Measurements from ENCODE around the gene MOV10L1.

The MOV10L1 gene

DNA sequence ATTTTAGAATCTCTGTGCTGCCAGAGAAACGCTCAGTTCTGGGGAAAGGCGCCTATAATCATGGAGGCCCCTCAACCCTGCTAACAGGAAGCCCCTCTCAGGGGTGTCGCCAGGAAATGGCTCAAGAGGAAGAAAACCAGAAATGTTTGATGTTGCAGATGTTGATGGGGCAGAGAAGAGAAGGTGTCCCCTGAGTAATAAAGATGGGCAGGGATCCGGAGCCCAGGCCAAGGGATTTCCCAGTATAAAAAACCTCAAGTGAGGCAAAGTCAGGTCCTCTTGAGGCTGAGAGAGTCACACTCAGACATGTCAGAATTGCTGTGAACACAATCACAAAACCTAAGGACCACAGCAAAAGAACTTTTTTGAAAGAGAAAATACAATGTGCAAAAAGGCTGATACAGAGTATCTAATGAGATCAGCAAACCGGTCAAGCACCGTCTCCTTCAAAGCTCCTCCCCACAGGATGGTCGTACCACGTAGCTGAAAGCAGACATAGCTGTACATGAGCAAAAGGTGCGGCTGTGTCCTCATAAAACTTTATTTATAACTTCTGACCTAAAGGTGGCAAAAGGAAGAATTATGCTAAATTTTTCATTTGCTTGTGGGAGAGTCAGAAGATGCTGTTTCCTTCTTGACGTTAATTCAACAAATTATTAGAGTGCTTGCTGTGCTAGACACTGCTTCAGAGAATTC lies 12.2 kb downstream of the MOV10L1 start:
- DNase-seq (ENCODE audit: low read depth in 1 of 2, low spot score in 1 of 2), result no peak

DNA sequence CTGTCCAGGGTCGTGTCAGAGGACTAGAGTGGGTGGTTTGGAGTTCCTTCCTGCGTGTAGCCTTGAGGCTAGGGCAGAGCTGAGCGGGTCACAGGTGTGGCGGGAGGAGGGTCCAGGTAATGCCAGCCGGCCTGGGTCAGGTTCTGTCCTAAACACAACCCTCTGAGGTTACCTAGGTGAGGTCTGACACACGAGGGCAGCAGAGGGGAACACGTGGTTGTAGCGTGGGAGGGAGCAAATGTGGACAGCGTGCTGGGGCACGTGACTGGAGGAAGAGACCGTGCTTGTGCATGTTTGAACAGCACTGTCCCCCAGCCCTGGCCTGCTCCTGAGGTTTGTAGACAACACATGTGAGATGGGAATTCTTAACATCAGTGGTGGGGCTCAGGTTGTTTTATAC lies 13.1 kb downstream of the MOV10L1 start:
- DNase-seq (ENCODE audit: low read depth in 1 of 2, low spot score in 1 of 2), result no peak

DNA sequence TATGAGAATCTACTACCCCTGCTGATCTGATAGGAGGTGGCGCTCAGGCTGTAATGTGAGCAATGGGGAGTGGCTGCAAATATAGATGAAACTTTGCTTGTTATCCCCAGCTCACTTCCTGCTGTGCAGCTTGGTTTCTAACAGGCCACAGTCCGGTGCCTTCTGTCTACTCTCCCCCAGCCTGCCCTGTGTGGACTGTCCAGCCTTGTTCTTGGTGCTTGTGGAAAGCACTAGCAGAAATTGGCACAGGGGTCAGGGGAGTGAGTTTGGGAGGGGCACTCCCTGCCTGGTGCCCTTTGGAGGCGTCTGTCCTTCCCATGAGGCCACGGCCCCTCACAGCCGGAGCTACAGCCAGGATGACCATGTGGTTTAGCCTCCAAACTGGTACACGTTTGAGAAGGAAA lies 14.3 kb downstream of the MOV10L1 start:
- no peak for DNase-seq (ENCODE audit: low read depth in 1 of 2, low spot score in 1 of 2)

DNA sequence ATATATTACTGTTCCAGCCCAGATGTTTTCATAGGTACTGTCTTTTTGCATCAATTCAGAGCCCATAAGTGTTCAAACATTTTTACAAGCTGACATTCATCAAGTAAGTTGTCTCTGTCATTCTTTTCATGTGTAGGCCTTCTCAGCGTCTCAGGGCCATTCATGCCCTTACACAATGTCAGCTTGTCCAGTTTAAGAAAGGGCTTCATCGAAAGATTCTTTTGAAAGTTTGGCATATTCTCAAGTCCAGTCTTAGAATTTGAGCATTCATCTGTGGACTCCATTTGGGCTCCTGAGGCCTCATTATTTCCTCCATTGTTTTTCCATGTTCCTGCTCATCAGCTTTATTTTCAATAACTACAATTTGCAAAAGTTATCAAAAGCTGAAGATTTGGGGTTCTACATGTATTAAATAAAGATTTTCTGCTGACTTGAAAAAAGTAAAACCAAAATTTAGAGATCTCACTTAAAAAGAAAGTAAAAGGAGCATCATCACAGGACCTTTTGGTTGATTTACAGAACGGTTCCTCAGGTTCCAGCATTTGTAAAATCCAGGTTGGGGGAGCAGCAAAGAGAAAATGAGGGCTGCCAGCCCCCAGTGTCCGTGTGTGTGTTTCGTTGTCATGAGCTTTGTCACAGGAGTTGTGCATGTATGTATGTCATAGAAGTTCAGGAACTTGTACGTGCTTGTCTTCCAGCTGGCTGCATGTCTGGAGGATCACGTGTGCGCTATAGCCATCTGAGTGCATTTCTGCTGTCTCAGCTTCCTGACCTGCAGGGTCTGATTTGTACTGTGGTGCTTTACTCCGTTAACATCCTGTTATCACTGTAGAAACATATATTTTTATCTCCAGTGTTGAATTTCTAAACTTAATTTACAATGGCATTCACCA lies 15.6 kb downstream of the MOV10L1 start:
- no peak for DNase-seq (ENCODE audit: low read depth in 1 of 2, low spot score in 1 of 2)

DNA sequence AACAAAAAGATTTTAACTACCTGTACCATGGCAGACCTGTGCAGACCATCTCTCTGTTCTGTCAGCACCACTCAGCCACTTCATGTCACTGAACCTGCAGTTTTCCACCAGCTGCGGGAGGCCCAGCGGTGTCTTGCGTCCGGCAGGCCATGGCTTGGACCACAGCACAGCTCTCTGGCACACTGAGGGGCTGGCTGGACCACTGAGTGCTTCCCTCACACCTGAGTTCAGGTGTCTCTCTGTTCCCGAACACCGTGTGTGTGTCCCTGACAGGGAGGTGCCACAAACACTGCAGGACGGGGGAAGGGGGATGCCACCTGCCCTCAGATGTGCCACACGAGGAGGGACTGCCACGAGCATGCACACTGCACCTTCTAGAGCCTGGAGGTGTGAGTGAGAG lies 17.7 kb downstream of the MOV10L1 start:
- DNase-seq (ENCODE audit: low read depth in 1 of 2, low spot score in 1 of 2), result no peak

DNA sequence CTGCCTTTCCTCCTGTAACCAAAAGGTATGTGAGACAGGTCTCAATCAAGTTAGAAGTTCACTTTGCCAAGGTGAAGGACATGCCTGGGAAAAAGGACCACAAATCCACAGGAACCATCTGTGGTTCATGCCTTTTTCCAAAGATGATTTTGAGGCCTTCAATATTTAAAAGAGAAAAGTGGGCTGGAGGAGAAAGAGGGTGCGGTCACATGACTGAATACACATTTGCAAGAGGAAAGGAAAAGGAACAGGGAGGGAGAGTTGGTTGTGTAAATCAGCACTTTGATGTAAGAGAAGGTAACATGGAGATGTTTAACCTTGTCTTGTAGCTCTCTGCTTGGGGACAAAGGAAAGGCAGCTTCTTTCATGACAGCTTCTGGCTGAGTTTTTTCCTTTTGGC lies 21.2 kb downstream of the MOV10L1 start:
- no peak for DNase-seq (ENCODE audit: low read depth in 1 of 2, low spot score in 1 of 2)

DNA sequence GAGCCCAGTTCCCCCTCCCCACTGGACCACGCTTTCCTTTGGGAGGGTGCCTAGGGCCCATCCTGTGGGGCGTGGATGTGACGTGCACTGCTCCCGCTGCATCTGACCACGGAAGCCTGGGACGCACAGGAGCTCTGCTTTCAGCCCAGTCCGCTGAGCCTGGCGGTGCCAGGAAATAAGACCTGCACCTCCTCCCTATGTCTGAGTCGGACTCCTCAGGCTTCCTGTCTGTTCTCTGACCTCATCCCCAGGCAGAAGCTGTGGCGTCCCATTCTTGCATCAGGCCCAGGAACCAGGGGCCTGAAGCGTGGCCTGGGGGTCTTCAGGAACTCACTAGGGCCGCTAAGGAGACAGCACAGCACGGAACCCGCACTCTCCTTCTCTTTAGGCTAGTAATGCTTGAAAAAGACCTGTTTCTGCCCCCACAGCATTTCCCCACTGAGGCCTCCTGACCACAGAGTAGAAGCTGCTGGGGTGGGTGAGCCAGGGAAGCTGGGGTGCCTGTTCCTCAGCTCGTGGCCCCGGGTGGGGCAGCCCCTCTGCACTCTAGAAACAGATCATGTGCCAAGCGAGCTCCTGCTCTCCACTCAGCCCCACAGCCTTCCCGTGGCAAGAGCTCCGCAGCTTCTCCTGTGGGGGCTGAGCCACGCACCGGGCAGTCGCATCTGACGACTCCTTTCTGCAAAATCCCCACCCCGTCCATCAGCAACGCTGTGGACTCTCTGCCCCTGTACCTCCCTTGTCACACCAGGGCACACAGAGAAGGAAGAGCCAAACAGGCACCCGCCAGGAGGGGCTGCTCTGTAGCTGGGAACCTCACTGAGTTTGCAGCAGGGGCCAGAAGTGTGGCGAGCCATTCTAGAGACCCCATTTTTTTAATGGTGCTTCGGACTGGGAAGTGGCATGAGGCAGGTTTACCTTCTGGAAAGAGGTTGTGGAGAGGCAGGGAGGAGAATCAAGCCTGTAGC lies 22.6 kb downstream of the MOV10L1 start:
- no peak for DNase-seq (ENCODE audit: low read depth in 1 of 2, low spot score in 1 of 2)

DNA sequence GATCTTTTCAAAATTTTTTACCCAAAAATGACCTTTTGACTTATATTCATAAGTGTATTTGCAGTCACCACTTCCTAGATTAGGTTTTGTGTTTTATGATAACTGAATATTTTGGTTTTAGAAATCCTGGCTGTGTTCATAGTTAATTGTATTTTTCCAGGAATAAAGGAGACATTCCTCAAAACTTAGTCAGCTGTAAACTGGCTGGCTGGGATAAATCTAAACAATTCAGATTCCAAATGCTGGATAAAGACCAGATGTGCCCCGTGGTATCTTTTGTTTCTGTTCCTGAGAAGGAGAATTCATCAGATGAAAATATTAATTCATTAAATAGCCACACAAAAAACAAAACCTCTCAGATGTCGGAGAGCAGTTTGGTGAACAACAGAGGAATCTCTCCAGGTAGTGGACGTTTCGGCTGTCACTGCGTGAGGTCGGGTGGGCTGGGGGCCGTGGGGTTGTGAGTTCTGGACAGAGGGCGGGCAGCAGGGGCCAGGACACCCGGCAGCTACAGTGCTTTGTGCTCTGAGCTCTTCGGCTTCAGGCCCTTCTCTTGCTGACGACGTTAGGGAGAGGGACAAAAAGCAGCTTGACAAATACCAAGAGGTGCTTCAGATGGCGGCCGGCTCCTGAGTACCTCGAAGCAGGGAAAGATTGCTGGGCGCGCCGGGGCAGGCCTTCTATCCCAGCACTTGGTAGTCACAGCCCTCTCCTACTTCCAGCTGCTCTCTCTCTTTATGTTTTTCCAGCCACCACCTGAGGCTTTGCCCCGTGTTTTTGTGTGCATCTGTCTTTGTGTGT lies 24.6 kb downstream of the MOV10L1 start:
- no peak for DNase-seq (ENCODE audit: low read depth in 1 of 2, low spot score in 1 of 2)

DNA sequence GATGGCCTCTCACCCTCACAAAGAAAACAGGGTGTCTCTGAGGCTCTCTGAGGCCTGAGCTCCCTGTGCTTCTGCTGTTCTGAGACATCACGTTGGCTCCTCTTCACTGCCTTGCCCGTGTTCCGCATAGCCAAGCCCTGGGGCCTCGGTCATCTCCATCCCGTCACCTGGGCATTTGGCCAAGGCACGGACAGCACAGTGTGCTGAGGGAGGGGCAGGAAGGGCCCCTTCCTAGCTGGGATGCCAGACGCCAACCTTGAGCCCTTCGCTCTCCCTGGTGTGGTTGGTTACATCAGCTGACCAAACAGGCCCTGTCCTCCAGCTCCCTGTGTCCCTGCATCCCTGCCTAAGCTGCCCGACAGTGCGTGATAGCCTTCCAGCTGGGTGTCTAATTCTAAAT lies 25.9 kb downstream of the MOV10L1 start:
- DNase-seq (ENCODE audit: low read depth in 1 of 2, low spot score in 1 of 2), result no peak

DNA sequence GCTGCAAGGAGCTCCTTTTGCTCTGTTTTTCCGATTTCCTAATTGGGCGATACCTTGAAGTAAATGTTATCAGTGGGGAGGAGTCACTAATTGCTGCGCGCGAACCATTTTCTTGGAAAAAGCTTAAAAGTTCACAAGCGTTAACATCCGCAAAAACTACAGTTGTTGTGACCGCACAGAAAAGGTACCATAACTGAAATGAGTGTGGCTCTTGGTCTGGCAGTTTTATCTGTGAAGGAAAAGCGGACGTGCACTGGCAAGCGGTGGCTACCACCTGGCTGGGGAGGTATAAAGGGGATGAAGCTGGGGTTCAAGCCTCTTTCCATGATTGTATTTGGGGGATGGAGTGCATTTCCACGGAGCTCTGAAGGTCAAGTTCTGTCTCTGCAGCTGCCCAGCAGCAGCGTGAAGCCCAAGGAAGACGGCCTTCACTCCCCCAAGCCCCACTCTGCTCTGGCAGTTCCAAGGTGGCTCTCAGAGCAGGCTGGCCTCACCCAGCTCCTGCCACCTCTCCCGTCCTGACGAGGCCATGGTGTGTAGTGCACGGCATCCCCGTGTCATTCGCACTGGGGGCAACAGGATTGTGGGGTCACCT lies 27.5 kb downstream of the MOV10L1 start:
- no peak for DNase-seq (ENCODE audit: low read depth in 1 of 2, low spot score in 1 of 2)

DNA sequence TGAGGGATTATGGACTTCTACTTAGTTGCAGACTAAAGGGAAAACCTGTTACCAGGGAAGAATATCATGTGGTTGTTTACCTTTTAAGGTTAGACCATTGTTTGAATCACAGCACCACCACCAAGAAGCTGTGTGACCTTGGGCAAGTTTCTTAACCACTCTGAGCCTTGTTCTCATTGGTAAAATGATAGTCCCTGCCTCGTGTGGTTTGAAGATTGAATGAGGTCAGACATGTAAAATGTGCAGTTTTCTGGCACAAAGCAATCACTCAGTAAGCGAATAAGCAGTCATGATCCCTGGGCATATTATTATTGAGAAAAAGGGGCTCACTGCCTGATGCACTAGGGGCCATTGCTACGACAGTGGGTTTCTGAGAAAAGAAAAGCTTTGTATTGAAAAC lies 28.3 kb downstream of the MOV10L1 start:
- DNase-seq (ENCODE audit: low read depth in 1 of 2, low spot score in 1 of 2), result no peak

DNA sequence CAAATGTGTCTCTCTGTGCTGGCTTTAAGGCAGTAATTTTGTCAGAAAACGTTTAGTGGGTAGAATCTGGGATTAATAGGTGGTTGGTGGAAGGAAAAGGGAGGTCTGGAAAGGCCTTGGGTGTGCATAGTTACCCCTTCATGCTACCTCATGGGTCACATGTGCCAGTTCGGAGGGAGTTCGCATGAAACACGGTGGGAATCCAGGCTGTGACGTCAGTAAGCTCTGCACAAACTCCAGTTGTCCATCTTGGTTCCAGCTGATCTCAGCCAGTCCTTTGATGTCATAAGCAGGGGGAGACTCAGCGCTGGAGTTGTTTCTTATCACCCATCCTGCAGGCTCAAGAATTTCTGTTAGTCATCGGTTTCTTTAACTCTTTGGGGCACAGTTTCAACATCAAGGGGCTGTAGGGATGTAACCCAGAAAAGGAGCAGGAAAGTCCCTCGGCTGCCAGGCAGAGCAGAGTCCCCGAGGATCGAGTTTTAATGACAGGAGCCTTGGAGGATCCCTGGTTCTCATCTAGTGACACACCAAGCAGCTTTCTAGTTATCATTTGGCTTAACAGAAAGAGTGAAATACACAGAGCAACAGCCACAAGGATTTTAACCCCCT lies 28.9 kb downstream of the MOV10L1 start:
- DNase-seq (ENCODE audit: low read depth in 1 of 2, low spot score in 1 of 2), result no peak

DNA sequence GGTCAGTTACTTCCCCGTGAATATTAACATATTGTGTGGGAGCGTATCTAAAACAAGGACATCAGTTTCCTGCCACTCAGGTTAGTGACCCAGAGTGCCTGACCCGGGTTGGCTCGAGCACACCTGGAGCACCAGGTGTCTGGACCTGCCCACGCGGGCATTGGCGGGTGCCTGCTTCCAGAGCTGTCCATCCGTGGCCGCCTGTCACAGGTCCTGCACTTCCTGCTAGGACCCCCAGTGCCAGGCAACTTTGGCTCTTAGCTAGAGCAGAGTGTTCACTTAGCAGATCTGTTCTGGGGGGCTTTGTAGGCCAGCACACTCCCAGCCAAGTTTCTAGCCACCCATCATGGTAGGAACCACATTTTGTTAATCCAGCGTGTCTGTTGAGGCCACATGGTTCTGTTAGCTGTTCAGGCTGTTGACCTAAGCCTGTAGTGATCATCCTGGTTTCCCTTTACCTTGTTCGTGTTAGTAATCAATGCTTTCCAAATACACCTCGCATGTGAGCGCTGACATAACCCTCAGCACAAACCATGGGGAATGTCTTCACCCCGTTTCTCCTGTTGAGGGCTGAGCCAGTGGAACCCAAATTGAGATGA lies 29.5 kb downstream of the MOV10L1 start:
- no peak for DNase-seq (ENCODE audit: low read depth in 1 of 2, low spot score in 1 of 2)

DNA sequence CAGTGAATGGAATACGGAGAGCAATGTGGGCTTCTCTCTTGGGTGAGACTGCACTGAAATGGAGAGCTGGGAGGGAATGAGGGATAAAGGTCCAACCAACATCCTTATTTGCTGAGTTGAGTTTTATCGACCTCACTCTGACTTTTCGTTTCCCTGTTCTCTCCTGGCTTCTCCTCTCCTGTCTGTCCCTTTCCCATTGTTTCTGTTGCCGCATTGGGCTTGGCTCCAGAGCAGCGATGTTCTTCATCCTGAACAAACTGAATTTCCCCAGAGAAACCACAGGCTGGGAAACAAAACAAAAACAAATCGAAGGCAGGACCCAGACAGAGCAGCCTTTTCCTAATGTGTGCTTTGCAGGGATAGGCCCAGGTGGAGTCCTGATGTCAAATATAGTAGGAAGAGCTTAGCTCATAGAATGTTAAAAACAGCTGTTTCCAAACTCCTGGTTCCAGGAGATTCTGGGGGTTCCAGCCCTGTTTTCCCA lies 30.0 kb downstream of the MOV10L1 start:
- DNase-seq (ENCODE audit: low read depth in 1 of 2, low spot score in 1 of 2), result no peak

DNA sequence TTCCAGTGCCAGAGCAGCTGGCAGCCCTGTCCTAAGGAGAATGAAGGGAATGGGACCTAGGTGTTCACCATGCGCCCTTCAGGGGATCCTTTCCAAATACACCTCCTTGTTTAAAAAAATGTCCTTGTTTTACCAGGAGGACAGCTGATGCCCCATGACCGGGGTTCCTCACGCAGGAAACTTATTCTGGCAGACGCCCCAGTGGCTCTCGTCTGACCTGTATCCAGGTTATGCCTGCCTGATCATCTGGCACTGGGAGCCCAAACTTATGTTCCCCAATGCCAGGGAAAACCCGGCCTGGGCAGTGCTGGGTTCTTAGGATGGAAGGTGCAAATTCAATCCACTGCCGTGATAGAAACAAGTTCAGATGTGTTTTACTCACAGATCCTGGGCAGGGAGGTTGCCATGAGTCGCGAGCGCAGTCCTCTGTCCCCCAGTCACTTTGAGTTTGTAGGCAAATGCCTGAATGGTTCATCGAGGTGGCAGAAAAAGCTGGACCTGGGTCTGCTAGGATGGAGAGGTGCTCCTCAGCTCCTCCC lies 31.5 kb downstream of the MOV10L1 start:
- no peak for DNase-seq (ENCODE audit: low read depth in 1 of 2, low spot score in 1 of 2)

DNA sequence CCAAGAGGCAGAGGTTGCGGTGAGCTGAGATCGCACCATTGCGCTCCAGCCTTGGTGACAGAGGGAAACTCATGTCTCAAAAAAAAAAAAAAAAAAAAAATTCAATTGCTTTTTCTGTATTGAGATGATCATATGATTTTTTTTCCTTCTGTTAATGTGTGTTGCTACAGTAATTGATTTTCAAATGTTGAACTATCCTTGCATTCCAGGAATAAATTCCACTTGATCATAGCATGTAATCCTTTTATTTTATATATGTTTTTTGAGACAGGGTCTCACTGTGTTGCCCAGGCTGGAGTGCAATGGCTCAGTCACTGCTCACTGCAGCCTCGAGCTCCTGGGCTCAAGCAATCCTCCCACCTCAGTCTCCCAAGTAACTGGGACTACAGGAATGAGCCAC lies 33.3 kb downstream of the MOV10L1 start:
- DNase-seq (ENCODE audit: low read depth in 1 of 2, low spot score in 1 of 2), result no peak

DNA sequence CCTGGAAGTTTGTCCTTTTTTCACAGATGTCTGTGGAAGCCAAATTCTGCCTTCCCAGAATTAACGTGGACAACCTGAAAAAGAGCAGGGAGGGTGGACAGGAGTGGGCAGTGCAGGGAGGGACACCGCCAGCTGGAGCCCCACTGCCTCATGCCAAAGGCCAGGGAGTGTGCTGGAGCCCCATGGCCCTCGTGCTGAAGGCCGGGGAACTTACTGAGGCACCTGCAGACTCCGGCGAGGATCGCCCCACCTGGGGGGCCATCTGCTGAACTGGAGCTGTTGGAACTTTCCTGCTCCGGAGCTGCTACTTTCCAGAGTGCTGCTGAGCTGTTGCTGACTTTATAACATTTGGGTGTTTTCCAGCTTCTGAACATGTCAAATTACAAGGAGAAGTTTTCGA lies 35.2 kb downstream of the MOV10L1 start:
- no peak for DNase-seq (ENCODE audit: low read depth in 1 of 2, low spot score in 1 of 2)

DNA sequence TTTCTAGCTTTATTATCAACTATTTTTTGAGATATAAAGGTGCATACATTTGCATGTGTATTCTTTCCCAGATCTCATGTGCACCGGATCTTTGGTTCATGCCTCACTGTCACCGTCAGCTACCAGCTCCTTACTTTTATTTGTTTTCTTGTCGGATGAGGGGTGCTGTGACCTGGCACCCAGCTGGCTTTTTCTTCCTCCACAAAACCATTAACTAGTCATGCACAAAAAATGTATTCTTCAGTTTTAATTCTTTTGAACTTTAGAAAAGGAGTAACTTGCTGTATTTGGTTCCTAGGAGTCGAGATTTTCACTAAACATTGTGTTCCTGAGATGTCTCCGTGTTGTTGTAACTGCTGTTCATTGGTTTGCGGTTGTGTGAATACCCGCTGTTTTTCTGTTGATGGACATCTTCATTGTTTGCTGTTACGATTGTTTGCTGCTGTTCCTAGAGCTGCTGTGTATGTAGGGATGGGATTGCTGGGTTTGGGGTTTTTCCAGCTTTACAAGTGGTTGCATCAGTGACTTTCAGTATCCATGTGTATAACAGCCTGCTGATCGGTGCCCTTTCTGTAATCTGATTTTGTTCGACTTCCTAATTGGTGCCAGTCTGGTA lies 39.4 kb downstream of the MOV10L1 start:
- no peak for DNase-seq (ENCODE audit: low read depth in 1 of 2, low spot score in 1 of 2)

DNA sequence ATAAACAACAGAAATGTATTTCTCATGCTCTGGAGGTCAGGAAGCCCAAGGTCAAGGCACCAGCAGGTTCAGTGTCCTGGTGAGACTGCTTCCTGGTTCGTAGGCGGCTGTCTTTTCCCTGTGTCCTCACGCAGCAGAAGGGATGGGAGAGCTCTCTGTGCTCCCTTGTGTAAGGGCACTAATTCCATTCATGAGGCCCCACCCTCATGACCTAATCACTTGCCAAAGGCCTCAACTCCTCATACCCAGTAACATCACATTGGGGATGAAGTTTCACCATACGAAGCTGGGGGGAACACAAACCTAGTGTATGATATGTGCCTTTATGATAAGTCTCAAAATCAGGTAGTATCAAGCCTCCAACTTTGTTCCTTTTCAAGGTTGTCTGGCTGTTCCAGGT lies 42.1 kb downstream of the MOV10L1 start:
- no peak for DNase-seq (ENCODE audit: low read depth in 1 of 2, low spot score in 1 of 2)

Measured in activated CD4-positive, alpha-beta T cell treated with anti-CD3 and anti-CD28 coated beads, Interleukin-2, amount 50 U/mL, for 24 hours (primary cell).